ENCODE measurements around the gene PPM1N.

Gene PPM1N

GRCh38 chr19:45498411-45499195 is at the start of gene PPM1N:
Gene PPM1N (plus strand): TSS chr19:45498443. CDS start chr19:45498473, 30 bp downstream.
- no peak for DNase-seq (ENCODE audit: low spot score)

- DNase-seq (ENCODE audit: low spot score) = no peak
These were observed 49.4 kb upstream of the PPM1N start for GRCh38 chr19:45448887-45449299.

GRCh38 chr19:45450012-45450333 is 48.3 kb upstream of the PPM1N start:
- DNase-seq (ENCODE audit: low spot score) = no peak

GRCh38 chr19:45451131-45451849 is 47.0 kb upstream of the PPM1N start:
- no peak for DNase-seq (ENCODE audit: low spot score)

- DNase-seq (ENCODE audit: low spot score) = no peak
These were observed 46.3 kb upstream of the PPM1N start for GRCh38 chr19:45451850-45452387.

- no peak for DNase-seq (ENCODE audit: low spot score)
These were observed 42.3 kb upstream of the PPM1N start for GRCh38 chr19:45455707-45456499.

- DNase-seq (ENCODE audit: low spot score) = no peak
These were observed 41.8 kb upstream of the PPM1N start for GRCh38 chr19:45456500-45456815.

- no peak for DNase-seq (ENCODE audit: low spot score)
These were observed 40.5 kb upstream of the PPM1N start for GRCh38 chr19:45457776-45458175.

- DNase-seq (ENCODE audit: low spot score) = no peak
These were observed 37.4 kb upstream of the PPM1N start for GRCh38 chr19:45460807-45461347.

- DNase-seq (ENCODE audit: low spot score) = no peak
These were observed 36.1 kb upstream of the PPM1N start for GRCh38 chr19:45462174-45462573.

- DNase-seq (ENCODE audit: low spot score) = no peak
These were observed 35.0 kb upstream of the PPM1N start for GRCh38 chr19:45463241-45463640.

GRCh38 chr19:45464274-45464673 is 34.0 kb upstream of the PPM1N start:
- DNase-seq (ENCODE audit: low spot score) = no peak

- DNase-seq (ENCODE audit: low spot score) = no peak
These were observed 33.3 kb upstream of the PPM1N start for GRCh38 chr19:45464852-45465441.

GRCh38 chr19:45467115-45467455 is 31.2 kb upstream of the PPM1N start:
- DNase-seq (ENCODE audit: low spot score) = no peak

- DNase-seq (ENCODE audit: low spot score) = peak; percentile 96
These were observed 30.6 kb upstream of the PPM1N start, which contains the start of gene FOSB for GRCh38 chr19:45467456-45468158. Gene FOSB (plus strand): TSS chr19:45467996. CDS start chr19:45468587, 591 bp downstream.

GRCh38 chr19:45468159-45468651 is 30.0 kb upstream of the PPM1N start:
- no peak for DNase-seq (ENCODE audit: low spot score)

- no peak for DNase-seq (ENCODE audit: low spot score)
These were observed 29.5 kb upstream of the PPM1N start for GRCh38 chr19:45468803-45469131.

- DNase-seq (ENCODE audit: low spot score) = peak; percentile 82
These were observed 28.9 kb upstream of the PPM1N start for GRCh38 chr19:45469132-45469944.

- DNase-seq (ENCODE audit: low spot score) = no peak
These were observed 28.1 kb upstream of the PPM1N start for GRCh38 chr19:45469945-45470761.

GRCh38 chr19:45470762-45471081 is 27.5 kb upstream of the PPM1N start:
- DNase-seq (ENCODE audit: low spot score) = no peak

Data from globus pallidus (tissue), 1 donor.